Right atrium auricular region (tissue), 2 donors: ENCODE measurements around the gene RFTN1. TPM values are rescaled to one million over a fixed set of nuclear protein-coding genes. Genes with fewer than 3 reads are reported as not detected.

Experiments used
- DNase-seq: peaks from one replicate; pipeline ENCODE4 v3.0.0-alpha.2; 2019; ENCODE audit warnings: low spot score
- H3K27ac ChIP-seq, 2 donors: fragments of 200-600 bp; sonication (generic); 1 replicate in 1 of 2; 2 replicates in 1 of 2; pipeline ENCODE4 v1.5.1; 2016 to 2019
- H3K27me3 ChIP-seq, 2 donors: fragments of 200-600 bp; sonication (generic); one replicate each; pipeline versions ENCODE4 v1.5.1 to v1.6.0; 2017 to 2019
- H3K36me3 ChIP-seq: fragments of 200-600 bp; sonication (generic); one replicate; pipeline ENCODE4 v1.5.1; 2016
- H3K4me1 ChIP-seq, 2 donors: fragments of 200-600 bp; sonication (generic); one replicate each; pipeline versions ENCODE4 v1.5.1 to v1.6.0; 2017 to 2019
- H3K4me3 ChIP-seq, 2 donors: fragments of 200-600 bp; sonication (generic); 1 replicate in 1 of 2; 2 replicates in 1 of 2; pipeline ENCODE4 v1.5.1; 2017 to 2019; ENCODE audit warnings: mild to moderate bottlenecking in 1 of 2, moderate library complexity in 1 of 2
- H3K9me3 ChIP-seq, 2 donors: fragments of 200-600 bp; sonication (generic); one replicate each; pipeline ENCODE4 v1.5.1; 2019
- CTCF ChIP-seq, 2 donors: fragments of 200-600 bp; sonication (generic); IDR thresholded peaks; one replicate each; pipeline ENCODE4 v1.5.1; 2019; ENCODE audit warnings: antibody characterized with exemption in 2 of 2
- total RNA-seq, 2 donors: library from RNA; depleted of rRNA; stranded (reverse); fragments of >200 nt; gene quantifications; one replicate each; pipeline ENCODE4 v1.1.0, GENCODE V29; 2016

Gene RFTN1
- total RNA-seq, 2 donors from 2014 or later, result 15.9 to 33.6 TPM

GRCh38 chr3:16337856-16338540 is 175.5 kb downstream of the RFTN1 start:
- no peak overlapping the region for H3K4me3 ChIP-seq
- H3K36me3 ChIP-seq, result peaks cover 9% of the 10 kb centered on the region
- no peak for TF ChIP-seq CTCF (IDR thresholded peaks at IDR 0.05)
- H3K27ac ChIP-seq, result no peak overlapping the region
- H3K27me3 ChIP-seq, result no peaks in the 10 kb centered on the region
- DNase-seq, result no peak
- peaks cover 0 to 14% of the 10 kb centered on the region in 2 donors for H3K4me1 ChIP-seq
- peaks cover 0 to 7% of the 10 kb centered on the region in 2 donors for H3K9me3 ChIP-seq

- no peak overlapping the region for H3K4me3 ChIP-seq
- no peak overlapping the region for H3K27ac ChIP-seq
- DNase-seq, result no peak
- peaks cover 0 to 18% of the 10 kb centered on the region in 2 donors for H3K4me1 ChIP-seq
- peaks cover 9% of the 10 kb centered on the region for H3K36me3 ChIP-seq
- H3K9me3 ChIP-seq, result peaks cover 0 to 7% of the 10 kb centered on the region in 2 donors
- no peak for TF ChIP-seq CTCF (IDR thresholded peaks at IDR 0.05)
- H3K27me3 ChIP-seq, result no peaks in the 10 kb centered on the region
Measured at GRCh38 chr3:16336825-16337224, 176.7 kb downstream of the RFTN1 start.

- H3K4me1 ChIP-seq, result peaks cover 0 to 18% of the 10 kb centered on the region in 2 donors
- no peak overlapping the region for H3K4me3 ChIP-seq
- peaks cover 0 to 7% of the 10 kb centered on the region in 2 donors for H3K9me3 ChIP-seq
- H3K27me3 ChIP-seq, result no peaks in the 10 kb centered on the region
- no peak overlapping the region for H3K27ac ChIP-seq
- DNase-seq, result no peak
- no peak for TF ChIP-seq CTCF (IDR thresholded peaks at IDR 0.05)
- peaks cover 9% of the 10 kb centered on the region for H3K36me3 ChIP-seq
Measured at GRCh38 chr3:16335772-16336645, 177.5 kb downstream of the RFTN1 start.

DNA sequence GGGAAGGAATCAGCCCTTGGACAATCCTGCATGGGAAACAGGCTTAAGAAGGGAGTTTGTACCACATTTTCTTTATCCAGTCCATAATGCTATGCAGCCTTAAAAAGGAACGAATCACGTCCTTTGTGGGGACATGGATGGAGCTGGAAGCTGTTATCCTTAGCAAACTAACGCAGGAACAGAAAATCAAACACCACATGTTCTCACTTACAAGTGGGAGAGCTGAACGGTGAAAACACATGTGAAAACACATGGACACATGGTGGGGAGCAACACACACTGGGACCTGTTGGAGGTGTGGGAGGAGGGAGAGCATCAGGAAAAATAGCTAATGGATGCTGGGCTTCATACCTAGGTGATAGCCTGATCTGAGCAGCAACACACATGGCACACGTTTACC is 178.2 kb downstream of the RFTN1 start:
- Histone ChIP-seq H3K4me3 (no peak overlapping the region), H3K9me3 (peaks cover 0 to 7% of the 10 kb centered on the region in 2 donors), H3K27me3 (no peaks in the 10 kb centered on the region), H3K27ac (no peak overlapping the region), H3K36me3 (peaks cover 9% of the 10 kb centered on the region), H3K4me1 (peaks cover 0 to 18% of the 10 kb centered on the region in 2 donors)
- no peak for DNase-seq
- TF ChIP-seq CTCF (IDR thresholded peaks at IDR 0.05), result no peak

GRCh38 chr3:16334909-16335308 is 178.6 kb downstream of the RFTN1 start:
- no peak for TF ChIP-seq CTCF (IDR thresholded peaks at IDR 0.05)
- Histone ChIP-seq H3K9me3 (peaks cover 0 to 7% of the 10 kb centered on the region in 2 donors), H3K27me3 (no peaks in the 10 kb centered on the region), H3K36me3 (peaks cover 9% of the 10 kb centered on the region), H3K4me3 (no peak overlapping the region), H3K27ac (no peak overlapping the region), H3K4me1 (peaks cover 0 to 18% of the 10 kb centered on the region in 2 donors)
- no peak for DNase-seq
